ENCODE results near the gene CHCHD6. TPM values are rescaled to one million over a fixed set of nuclear protein-coding genes. Genes with fewer than 3 reads are reported as not detected.
A peak's percentile ranks its signal among the peaks of the same experiment; 100 is the strongest.

The CHCHD6 gene
- total and polyA plus RNA-seq, 2 of the 4 experiments (the other 2 are of a cell fraction), result 18.8 to 28.9 TPM

GRCh38 chr3:126858887-126859286, 154.8 kb downstream of the CHCHD6 start:
- Histone ChIP-seq H4K5ac (ENCODE audit: low read depth, low read length) (no peak overlapping the region), H3K4me1 (ENCODE audit: control insufficient read depth, insufficient read depth, low read length) (no peaks in the 10 kb centered on the region), H3K27me3 (ENCODE audit: control insufficient read depth, insufficient read depth, low read length) (no peaks in the 10 kb centered on the region), H3K9me1 (ENCODE audit: insufficient read depth, low read length) (0 out of 2 replicates have a peak, but pooled peaks cover 3% of the 10 kb centered on the region), H2BK20ac (ENCODE audit: low read depth, low read length) (no peak overlapping the region), H3K23ac (ENCODE audit: low read depth, low read length) (no peak overlapping the region), H3K4me3 (ENCODE audit: insufficient read depth, low read depth, low read length) (no peak overlapping the region), H3K18ac (ENCODE audit: low read depth, low read length) (no peak overlapping the region), H3K56ac (ENCODE audit: extremely low read depth, insufficient read depth, low read length) (no peak overlapping the region), H2AFZ (replicated peaks; ENCODE audit: low read length, poor library complexity) (peak overlapping the region; percentile 2), H4K91ac (ENCODE audit: insufficient read depth, low read depth, low read length) (peak overlapping the region; percentile 28; the same call in 1 of the 2 replicates), H4K8ac (ENCODE audit: low read depth in 2 of 2, low read length in 2 of 2) (no peak overlapping the region), H3K14ac (replicated peaks; ENCODE audit: low read depth, low read length) (no peak overlapping the region), H3K9me3 (ENCODE audit: control insufficient read depth, insufficient read depth, low read length) (no peaks in the 10 kb centered on the region), H3K9ac (ENCODE audit: low read depth, low read length) (no peak overlapping the region), H2BK120ac (ENCODE audit: low read depth, low read length) (0 out of 2 replicates have a peak overlapping the region, but pooled peaks have one; percentile 0), H2AK9ac (replicated peaks; ENCODE audit: low read depth, low read length, poor library complexity) (no peak overlapping the region), H3K79me1 (ENCODE audit: low read depth in 1 of 2, low read length in 2 of 2) (no peaks in the 10 kb centered on the region), H2BK5ac (ENCODE audit: low read depth, low read length, poor library complexity, severe bottlenecking) (no peak overlapping the region), H3K4me2 (ENCODE audit: low read depth, low read length) (no peak overlapping the region), H4K20me1 (ENCODE audit: insufficient read depth, low read length) (no peaks in the 10 kb centered on the region), H2BK15ac (ENCODE audit: low read depth, low read length) (no peak overlapping the region), H3K27ac (ENCODE audit: insufficient read depth, low read length) (no peak overlapping the region), H3K4ac (ENCODE audit: low read depth, low read length) (no peak overlapping the region), H2AK5ac (ENCODE audit: low read depth, low read length) (no peak overlapping the region), H3K36me3 (ENCODE audit: control insufficient read depth, insufficient read depth, low read length) (no peaks in the 10 kb centered on the region)
- 40% methylated on average over 5 of the region's 10 CpGs; no CpG with 5 or more reads in 1 of the 2 experiments for WGBS, 2 experiments (ENCODE audit: extremely low coverage in 2 of 2, insufficient read length in 1 of 2)
- ChIA-PET CTCF (no interaction called here), POLR2A (ENCODE audit: unreplicated experiment) (no interaction called here)
- ATAC-seq (ENCODE audit: low read depth), result peak; percentile 98
- peak; percentile 97 for DNase-seq
- intact Hi-C loops (cut with micrococcal nuclease) (no loop called here), in situ Hi-C loops (cut with MboI; ENCODE audit: low sequenced_read_pairs) (no loop called here), dilution Hi-C loops (cut with HindIII; ENCODE audit: low sequenced_read_pairs, unreplicated experiment) (no loop called here)
- TF ChIP-seq RFX5 (IDR thresholded peaks at IDR 0.05; ENCODE audit: low read depth, low read length) (no peak), RCOR1 (IDR thresholded peaks at IDR 0.05; ENCODE audit: insufficient replicate concordance, low read length) (peak; percentile 74), USF2 (IDR thresholded peaks at IDR 0.05; ENCODE audit: low read depth, low read length) (no peak), ELK1 (IDR thresholded peaks at IDR 0.05; ENCODE audit: borderline replicate concordance, low read depth, low read length) (no peak), MAFK (IDR thresholded peaks at IDR 0.05; ENCODE audit: low read depth, low read length) (peak; percentile 18; the same call in 1 of the 2 replicates), MAZ (IDR thresholded peaks at IDR 0.05; ENCODE audit: borderline replicate concordance, low read depth, low read length) (peak; percentile 12; the same call in 1 of the 2 replicates), FOS (IDR thresholded peaks at IDR 0.05; ENCODE audit: low read depth, low read length) (peak; percentile 92), NFE2L2 (IDR thresholded peaks at IDR 0.05; ENCODE audit: low read depth, low read length) (peak; percentile 27; the same call in 1 of the 2 replicates), POLR2A (IDR thresholded peaks at IDR 0.05; ENCODE audit: low read depth, low read length) (no peak), RAD21 (IDR thresholded peaks at IDR 0.05; ENCODE audit: low read length) (peak; percentile 27), MXI1 (IDR thresholded peaks at IDR 0.05; ENCODE audit: borderline replicate concordance, low read depth, low read length) (0 out of 2 replicates have a peak, but pooled peaks have one; percentile 47), CEBPB (IDR thresholded peaks at IDR 0.05; ENCODE audit: low read depth, low read length) (peak; percentile 77), CHD1 (IDR thresholded peaks at IDR 0.05; ENCODE audit: low read depth, low read length) (no peak), CTCF (conservative IDR thresholded peaks at IDR 0.05; ENCODE audit: low read depth, low read length) (no peak), BHLHE40 (IDR thresholded peaks at IDR 0.05; ENCODE audit: low read depth, low read length) (peak; percentile 79), SMC3 (IDR thresholded peaks at IDR 0.05; ENCODE audit: low read depth, low read length) (peak; percentile 23)
- no TSS peak for BruUV-seq (replicated peaks)

Data from IMR-90 (cell line).